Effector CD8-positive, alpha-beta T cell (primary cell): ENCODE results near the gene IFT43.

ENCODE experiments used
- DNase-seq: peaks from one replicate; lab custom pipeline; 2025; lab: John Stamatoyannopoulos, UW

Gene IFT43

DNA sequence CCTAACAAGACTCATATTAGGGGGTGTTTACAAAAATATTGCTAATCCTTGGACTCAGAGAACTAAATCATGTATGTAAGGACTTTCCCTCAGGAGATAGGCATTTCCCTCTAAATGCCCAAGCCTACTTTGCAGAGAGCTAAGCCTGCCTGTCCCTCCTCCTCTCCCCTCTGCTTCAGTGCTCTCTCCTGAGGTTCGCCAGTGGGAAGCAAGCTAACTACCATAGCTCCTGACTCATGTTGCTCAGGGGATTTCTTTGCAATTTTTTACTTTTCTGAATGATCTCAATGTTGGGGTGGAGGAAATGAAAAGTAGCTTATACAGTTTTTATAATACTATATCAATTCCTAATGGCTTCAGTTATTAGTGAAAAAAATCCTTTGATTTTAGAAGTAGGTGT is 29.6 kb downstream of the IFT43 start:
- no peak for DNase-seq

- DNase-seq: no peak
Observed at GRCh38 chr14:76015668-76016067, 30.1 kb downstream of the IFT43 start.

GRCh38 chr14:76019676-76020075 is 34.1 kb downstream of the IFT43 start:
- DNase-seq: no peak

GRCh38 chr14:76022991-76023390 is 37.4 kb downstream of the IFT43 start:
- no peak for DNase-seq

DNA sequence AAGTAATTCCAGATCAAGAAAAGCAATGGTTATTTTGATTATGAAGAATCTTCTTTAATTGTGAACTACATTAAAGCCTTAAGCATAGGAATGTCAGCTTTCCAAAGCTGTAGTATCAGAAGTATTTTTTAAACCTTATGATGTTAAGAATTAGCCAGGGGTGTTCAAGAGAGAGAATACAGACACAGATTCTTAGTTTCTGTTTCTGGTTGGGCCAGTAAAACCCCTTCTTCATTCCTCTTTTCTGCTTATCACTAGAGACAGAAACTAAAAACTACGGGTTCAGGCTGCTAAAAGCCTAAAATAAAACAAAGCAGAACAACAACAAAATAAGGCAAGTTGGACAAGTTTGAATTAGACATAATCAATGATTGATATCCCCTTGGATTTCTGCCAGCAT is 38.2 kb downstream of the IFT43 start:
- no peak for DNase-seq

- no peak for DNase-seq
Observed at GRCh38 chr14:76024211-76024907, 38.8 kb downstream of the IFT43 start.

GRCh38 chr14:76034566-76034965 is 49.0 kb downstream of the IFT43 start:
- no peak for DNase-seq

GRCh38 chr14:76040704-76041103 is 55.1 kb downstream of the IFT43 start:
- no peak for DNase-seq

DNA sequence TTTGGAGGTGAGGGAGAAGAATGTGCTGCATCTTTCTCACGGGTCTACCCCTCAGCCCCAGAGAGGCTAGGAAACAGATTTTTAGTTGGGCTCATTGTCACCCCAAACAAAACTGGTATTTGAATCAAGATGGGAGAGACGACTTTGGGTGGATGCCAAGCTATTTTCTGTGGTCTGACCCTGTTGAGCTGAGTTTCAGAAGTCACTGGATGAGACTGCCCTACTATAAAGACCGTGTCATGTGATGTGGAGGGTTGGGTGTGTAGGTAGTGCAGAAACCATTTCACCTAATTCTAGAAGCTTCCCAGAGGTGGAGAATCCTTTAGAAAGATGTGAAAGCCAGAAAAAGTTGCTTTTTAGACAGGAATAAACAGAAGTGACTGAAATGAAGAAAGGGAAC is 60.2 kb downstream of the IFT43 start:
- DNase-seq: no peak

- no peak for DNase-seq
Observed at GRCh38 chr14:76050250-76050649, 64.7 kb downstream of the IFT43 start.

DNA sequence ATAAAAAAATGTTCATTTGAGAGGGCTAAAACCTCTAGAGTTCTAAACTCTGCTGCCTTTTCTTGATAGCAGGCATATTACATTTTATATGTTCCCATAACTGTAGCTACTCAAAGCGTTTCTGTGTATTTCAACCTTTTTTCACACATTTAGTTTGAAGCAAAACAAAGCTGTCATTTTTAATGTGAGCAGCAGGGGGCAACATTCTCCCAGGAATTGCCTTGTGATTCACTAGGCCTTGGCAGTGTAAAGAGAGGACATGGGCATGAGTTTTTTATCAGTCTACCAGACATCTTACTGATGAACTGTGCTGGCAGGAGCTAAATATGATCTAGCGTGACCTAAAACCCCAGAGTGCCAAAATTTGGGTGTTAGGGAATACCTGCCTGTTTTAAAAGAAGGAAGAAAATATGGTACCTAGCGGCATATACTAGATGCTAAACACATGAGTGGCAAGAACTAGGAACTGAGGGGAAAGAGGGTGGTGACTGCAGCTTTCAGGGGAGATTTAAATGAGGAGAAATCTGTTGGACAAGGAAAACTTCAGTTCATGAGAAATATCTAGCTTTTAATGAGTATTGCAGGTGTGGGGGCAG is 65.3 kb downstream of the IFT43 start:
- DNase-seq: peak; percentile 23

- no peak for DNase-seq
Observed at GRCh38 chr14:76051717-76052465, 66.3 kb downstream of the IFT43 start.

GRCh38 chr14:76053572-76054355 is 68.2 kb downstream of the IFT43 start:
- no peak for DNase-seq

DNA sequence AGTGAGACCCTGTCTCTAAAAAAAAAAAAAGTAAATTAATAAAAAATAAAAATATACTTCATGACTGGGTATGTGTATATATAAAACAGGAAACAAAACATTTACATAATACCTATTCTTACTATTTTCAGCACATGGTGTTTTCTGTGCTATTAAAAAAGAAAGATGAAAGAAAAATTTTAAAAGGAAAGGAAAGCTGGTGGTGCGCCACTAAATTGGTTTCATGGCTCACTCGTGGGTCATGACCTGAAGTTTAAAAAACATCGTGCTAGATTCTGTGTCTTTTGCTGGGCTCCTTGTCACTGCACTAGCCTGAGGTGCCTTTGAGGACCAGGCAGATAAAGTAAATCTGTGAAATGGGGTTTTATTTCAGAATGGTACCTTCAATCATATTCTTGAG is 69.8 kb downstream of the IFT43 start:
- DNase-seq: no peak

GRCh38 chr14:76056128-76056527 is 70.6 kb downstream of the IFT43 start:
- DNase-seq: no peak

DNA sequence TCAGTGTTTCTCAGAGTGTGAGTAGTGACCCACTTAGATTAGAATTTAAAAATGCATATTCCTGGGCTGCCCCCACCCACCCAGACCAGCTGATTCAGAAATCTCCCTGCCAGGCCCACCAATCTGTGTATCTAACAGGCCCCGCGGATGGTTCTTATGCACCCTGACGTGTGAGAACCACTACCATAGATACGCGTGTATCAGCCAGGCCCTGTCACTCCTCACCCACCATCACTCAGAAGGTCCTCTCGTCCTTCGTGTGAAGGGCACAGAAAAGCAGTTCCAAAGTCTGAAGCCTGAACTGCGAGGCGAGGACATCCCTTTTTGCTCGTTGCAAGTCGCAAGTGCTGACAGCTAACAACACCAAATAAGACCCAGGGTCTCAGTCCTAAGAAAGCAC is 72.4 kb downstream of the IFT43 start:
- DNase-seq: no peak

GRCh38 chr14:76063327-76063726 is 77.8 kb downstream of the IFT43 start:
- DNase-seq: no peak

DNA sequence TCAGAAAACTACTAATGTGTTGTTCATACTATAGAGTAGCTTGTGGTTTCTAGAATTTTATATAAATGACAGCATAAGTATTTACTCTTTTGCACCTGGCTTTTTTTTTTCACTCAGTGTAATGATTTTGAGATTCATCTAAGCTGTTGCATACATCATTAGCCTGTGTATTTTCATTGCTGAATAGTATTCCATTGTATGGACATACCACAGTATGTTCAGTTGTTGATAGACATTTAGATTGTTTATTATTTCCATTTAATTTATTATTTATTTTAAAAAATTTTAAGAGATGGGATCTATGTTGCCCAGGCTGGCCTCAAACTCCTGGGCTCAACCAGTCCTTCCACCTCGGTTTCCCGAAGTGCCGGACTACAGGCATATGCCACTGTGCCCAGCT is 80.0 kb downstream of the IFT43 start:
- no peak for DNase-seq

GRCh38 chr14:76067536-76067935 is 82.0 kb downstream of the IFT43 start:
- DNase-seq: no peak

- DNase-seq: no peak
Observed at GRCh38 chr14:76073717-76074116, 88.2 kb downstream of the IFT43 start.

- no peak for DNase-seq
Observed at GRCh38 chr14:76077340-76077739, 91.8 kb downstream of the IFT43 start.

- no peak for DNase-seq
Observed at GRCh38 chr14:76078501-76078900, 92.9 kb downstream of the IFT43 start.
